Bronchial epithelial cell (primary cell): ENCODE measurements around the gene DPYD. TPM values are rescaled to one million over a fixed set of nuclear protein-coding genes. Genes with fewer than 3 reads are reported as not detected.
A peak's percentile ranks its signal among the peaks of the same experiment; 100 is the strongest.

Experiments
- DNase-seq: peaks from one replicate; pipeline ENCODE4 v3.0.0-alpha.2; 2010; ENCODE audit warnings: low read depth
- FAIRE-seq: peaks from 2 replicates; lab custom pipeline; 2011; peaks lifted over from hg19 to GRCh38; lab: Jason Lieb, UNC
- H3K27me3 ChIP-seq: 2 replicates; pipeline ENCODE4 v1.5.1; 2011; ENCODE audit warnings: low read length; ENCODE audit not compliant: control insufficient read depth, insufficient read depth
- H3K36me3 ChIP-seq: 2 replicates; pipeline ENCODE4 v1.5.1; 2011; ENCODE audit warnings: low read length; ENCODE audit not compliant: control insufficient read depth, insufficient read depth
- H3K4me3 ChIP-seq: 2 replicates; pipeline ENCODE4 v1.5.1; 2011; ENCODE audit warnings: mild to moderate bottlenecking, low read depth, low read length, control low read depth
- CTCF ChIP-seq: IDR thresholded peaks from 2 replicates; pipeline ENCODE4 v1.5.1; 2011; ENCODE audit warnings: mild to moderate bottlenecking, moderate library complexity, low read length, control low read depth, inconsistent platforms; ENCODE audit not compliant: insufficient read depth, severe bottlenecking
- total RNA-seq: library from RNA; depleted of rRNA; stranded (reverse); fragments of >200 nt; gene quantifications from 2 replicates; pipeline ENCODE4 v1.2.1, GENCODE V29; 2014

DPYD gene
- total RNA-seq, 1 donor from 2014 or later: 1.6 TPM

- peak; percentile 43 for DNase-seq
- FAIRE-seq: no peak
Measured at GRCh38 chr1:97377432-97378034, 543.3 kb downstream of the DPYD start.

GRCh38 chr1:97373000-97373399 lies 547.8 kb downstream of the DPYD start:
- FAIRE-seq (no peak), DNase-seq (no peak)
- H3K27me3 ChIP-seq: no peaks in the 10 kb centered on the region
- H3K4me3 ChIP-seq: no peak overlapping the region
- no peak for TF ChIP-seq CTCF
- no peaks in the 10 kb centered on the region for H3K36me3 ChIP-seq

More at GRCh38 chr1:97377432-97378034, 543.3 kb downstream of the DPYD start:
- Histone ChIP-seq H3K36me3 (no peaks in the 10 kb centered on the region), H3K4me3 (no peak overlapping the region), H3K27me3 (no peaks in the 10 kb centered on the region)
- TF ChIP-seq CTCF: no peak

- Histone ChIP-seq H3K4me3 (no peak overlapping the region), H3K36me3 (no peaks in the 10 kb centered on the region), H3K27me3 (no peaks in the 10 kb centered on the region)
- DNase-seq (no peak), FAIRE-seq (no peak)
- TF ChIP-seq CTCF: no peak
Measured at GRCh38 chr1:97372531-97372930, 548.3 kb downstream of the DPYD start.

GRCh38 chr1:97368296-97368695 lies 552.5 kb downstream of the DPYD start:
- FAIRE-seq (no peak), DNase-seq (peak; percentile 54)
- TF ChIP-seq CTCF: no peak
- no peak overlapping the region for H3K4me3 ChIP-seq
- H3K36me3 ChIP-seq: no peaks in the 10 kb centered on the region
- H3K27me3 ChIP-seq: no peaks in the 10 kb centered on the region

GRCh38 chr1:97366984-97367383 lies 553.9 kb downstream of the DPYD start:
- no peak for TF ChIP-seq CTCF
- no peak overlapping the region for H3K4me3 ChIP-seq
- DNase-seq: no peak
- H3K27me3 ChIP-seq: no peaks in the 10 kb centered on the region
- FAIRE-seq: no peak
- H3K36me3 ChIP-seq: no peaks in the 10 kb centered on the region

GRCh38 chr1:97365026-97365425 lies 555.8 kb downstream of the DPYD start:
- no peak for FAIRE-seq
- TF ChIP-seq CTCF: no peak
- H3K36me3 ChIP-seq: no peaks in the 10 kb centered on the region
- no peaks in the 10 kb centered on the region for H3K27me3 ChIP-seq
- H3K4me3 ChIP-seq: no peak overlapping the region
- DNase-seq: peak; percentile 66
